GM12878 (cell line): ENCODE data around the gene RAB12. TPM values are rescaled to one million over a fixed set of nuclear protein-coding genes. Genes with fewer than 3 reads are reported as not detected.

Experiments
- CREM ChIP-seq: IDR thresholded peaks from 2 replicates; pipeline ENCODE4 v1.6.1; 2014; ENCODE audit warnings: antibody characterized with exemption, low read depth
- GATAD2B ChIP-seq: fragments of 450-650 bp; conservative IDR thresholded peaks from 2 replicates; pipeline ENCODE4 v1.6.1; 2017; ENCODE audit warnings: low read depth, mild to moderate bottlenecking, moderate library complexity
- HSF1 ChIP-seq: fragments of 150-350 bp; IDR thresholded peaks from 2 replicates; pipeline ENCODE4 v1.6.1; 2014; ENCODE audit warnings: mild to moderate bottlenecking, low read depth, low read length
- JUNB ChIP-seq: IDR thresholded peaks from 2 replicates; pipeline ENCODE4 v1.6.1; 2016; ENCODE audit warnings: antibody characterized with exemption, mild to moderate bottlenecking
- KLF5 ChIP-seq: fragments of 450-650 bp; IDR thresholded peaks from 2 replicates; pipeline ENCODE4 v1.6.1; 2014; ENCODE audit warnings: mild to moderate bottlenecking; ENCODE audit not compliant: partially characterized antibody
- MAX ChIP-seq: IDR thresholded peaks from 2 replicates; pipeline ENCODE4 v1.6.1; 2012; ENCODE audit warnings: low read depth, low read length, improper control_type of control experiment
- MXI1 ChIP-seq: fragments of 150-350 bp; IDR thresholded peaks from 2 replicates; pipeline ENCODE4 v1.6.1; 2011; ENCODE audit warnings: low read depth, mild to moderate bottlenecking, inconsistent platforms, low read length, improper control_type of control experiment
- RELB ChIP-seq: fragments of 450-650 bp; IDR thresholded peaks from 2 replicates; pipeline ENCODE4 v1.6.1; 2017; ENCODE audit warnings: low read depth, mild to moderate bottlenecking, moderate library complexity
- SMARCA5 ChIP-seq: fragments of 450-650 bp; IDR thresholded peaks from 2 replicates; pipeline ENCODE4 v1.6.1; 2017; ENCODE audit warnings: mild to moderate bottlenecking
- TCF7 ChIP-seq: IDR thresholded peaks from 2 replicates; pipeline ENCODE4 v1.6.1; 2014; ENCODE audit warnings: antibody characterized with exemption, borderline replicate concordance
- ZBED1 ChIP-seq: IDR thresholded peaks from 2 replicates; pipeline ENCODE4 v1.6.1; 2016; ENCODE audit warnings: borderline replicate concordance
- ZNF207 ChIP-seq: fragments of 450-650 bp; IDR thresholded peaks from 2 replicates; pipeline ENCODE4 v1.6.1; 2014; ENCODE audit warnings: antibody characterized with exemption, mild to moderate bottlenecking, borderline replicate concordance
- polyA plus RNA-seq, 11 experiments: library from polyadenylated mRNA; depleted of rRNA in 4 of 11; unstranded in 6 of 11; stranded (reverse) in 5 of 11; fragments of >200 nt; fragmentation: Nextera tagmentation in 4 of 11; fragmentation: Illumina TruSeq in 1 of 11; extraction: Ambion mirVana in 4 of 11; extraction: Trizol in 1 of 11; gene quantifications; 1 replicate in 1 of 11; 2 replicates in 10 of 11; pipeline versions ENCODE4 v1.2.1 to v1.2.3, GENCODE V29; 2011 to 2016; ENCODE audit warnings: inconsistent platforms in 2 of 11, missing spikeins in 2 of 11, low read depth in 1 of 11
- total RNA-seq, 4 experiments: library from RNA; depleted of rRNA in 3 of 4; stranded (reverse); fragments of >200 nt in 3 of 4; fragmentation: Illumina TruSeq in 1 of 4; extraction: Trizol in 1 of 4; gene quantifications; 2 replicates each; pipeline versions ENCODE4 v1.2.1 to v1.2.3, GENCODE V29; 2013 to 2021

Gene RAB12
- total and polyA plus RNA-seq, 10 of the 15 experiments (the other 5 are each of a cell fraction or from before 2014, with no cell fraction given): 0.71 to 29.8 (median 14.0) TPM

GRCh38 chr18:8608795-8609658 is at the start of gene RAB12 (continued):
- no peak for TF ChIP-seq KLF5
- TF ChIP-seq SMARCA5: peak; percentile 89
- peak; percentile 38; the same call in 1 of the 2 replicates for TF ChIP-seq GATAD2B
- TF ChIP-seq JUNB: no peak
- TF ChIP-seq MXI1: peak; percentile 60
- TF ChIP-seq HSF1: no peak
- peak; percentile 13; the same call in 1 of the 2 replicates for TF ChIP-seq ZBED1
- TF ChIP-seq RELB: no peak
- no peak for TF ChIP-seq ZNF207
- TF ChIP-seq TCF7: no peak
- peak; percentile 52; the same call in 1 of the 2 replicates for TF ChIP-seq MAX
- 0 out of 2 replicates have a peak, but pooled peaks have one; percentile 11 for TF ChIP-seq CREM
- TF ChIP-seq, all 136 proteins: peak for 39
